ENCODE data around the gene NRL.
A peak's percentile ranks its signal among the peaks of the same experiment; 100 is the strongest.

NRL gene

DNA sequence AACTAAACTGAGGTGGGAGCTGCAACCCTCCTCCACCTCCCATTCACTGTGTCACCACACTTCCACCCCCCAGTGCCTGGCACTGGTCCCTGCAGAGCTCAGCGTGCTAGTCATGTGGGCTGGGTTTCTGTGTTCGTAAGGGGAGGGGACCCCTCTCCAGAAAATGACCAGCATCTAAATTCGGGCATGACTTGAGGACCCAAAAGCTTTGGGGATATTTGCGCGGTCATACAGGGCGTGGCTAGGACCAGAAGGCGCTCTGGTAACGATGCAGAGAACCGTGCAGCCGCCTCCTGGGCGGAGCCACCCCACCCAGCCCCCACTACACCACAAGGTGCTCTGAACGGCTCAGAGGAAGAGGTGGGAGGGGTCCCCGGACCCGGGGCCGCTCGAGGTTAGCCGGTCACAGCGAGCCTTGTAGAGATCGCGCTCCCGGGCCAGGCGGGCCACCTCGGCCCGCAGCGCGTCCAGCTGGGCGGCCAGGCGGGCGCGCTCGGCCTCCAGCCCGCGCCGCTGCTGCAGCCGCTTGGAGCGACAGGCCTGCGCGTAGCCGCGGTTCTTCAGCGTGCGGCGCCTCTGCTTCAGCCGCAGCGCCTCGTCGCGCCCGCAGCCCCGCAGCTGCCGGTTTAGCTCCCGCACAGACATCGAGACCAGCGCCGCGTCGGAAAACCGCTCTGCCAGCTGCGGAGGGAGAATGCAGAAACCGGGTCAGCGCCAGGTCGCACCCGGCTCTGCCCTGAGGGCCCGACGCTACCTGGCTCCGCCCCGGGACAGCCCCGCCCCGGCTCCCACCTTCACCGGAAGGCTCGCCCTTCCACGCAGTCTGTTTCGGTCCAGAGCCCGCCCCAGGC is 33.6 kb downstream of the NRL start:
- DNase-seq: peak; percentile 43

DNA sequence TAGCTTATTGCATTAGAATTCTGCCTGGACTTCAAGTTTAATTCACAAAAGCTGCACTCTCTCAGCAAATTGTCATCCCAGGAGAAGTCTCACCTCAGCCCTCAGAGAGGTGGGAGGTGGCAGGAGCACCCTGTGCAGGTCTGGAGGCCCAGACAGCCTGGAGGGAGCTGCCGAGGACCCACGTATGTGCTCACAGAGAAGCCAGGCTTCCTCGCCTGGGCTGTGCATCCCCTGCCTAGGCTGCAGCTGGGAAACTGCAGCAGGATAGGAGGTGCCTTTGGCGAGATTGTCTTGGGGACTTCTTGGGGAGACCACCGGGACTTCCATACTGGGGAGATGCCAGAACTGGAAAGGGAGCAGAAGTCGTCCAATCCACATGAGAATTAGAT is 34.6 kb downstream of the NRL start:
- no peak for DNase-seq

DNA sequence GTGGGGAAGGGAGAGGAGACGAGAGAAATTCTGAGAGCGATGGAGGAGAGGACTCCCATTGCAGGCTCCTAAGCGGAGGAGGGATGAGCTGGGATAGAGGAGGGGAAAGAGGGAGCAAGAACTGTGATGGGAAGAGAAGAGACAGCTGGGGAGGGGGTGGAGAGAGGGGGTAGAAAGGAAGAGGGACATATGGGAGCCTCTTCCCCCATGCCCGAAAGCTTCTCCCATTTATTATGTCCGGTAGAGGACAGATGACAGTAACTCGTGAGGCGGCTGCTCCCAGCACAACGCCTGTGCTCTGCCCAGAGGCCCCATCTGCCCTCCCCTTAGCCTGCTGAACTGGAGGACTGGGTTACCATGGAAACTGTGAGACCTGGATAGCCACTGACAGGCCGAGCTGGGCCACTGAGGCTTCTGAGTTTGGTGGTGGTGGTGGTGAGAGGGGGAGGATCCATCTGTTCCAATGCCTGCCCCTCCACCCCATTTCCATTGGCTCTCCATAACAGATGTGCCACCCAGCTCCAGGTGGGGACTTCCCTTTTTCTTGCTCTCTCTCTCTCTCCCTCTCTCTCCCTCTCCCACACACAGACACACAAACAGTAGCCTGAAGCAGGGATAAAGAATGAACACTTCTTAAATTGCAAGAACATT is 35.1 kb downstream of the NRL start:
- no peak for DNase-seq

DNA sequence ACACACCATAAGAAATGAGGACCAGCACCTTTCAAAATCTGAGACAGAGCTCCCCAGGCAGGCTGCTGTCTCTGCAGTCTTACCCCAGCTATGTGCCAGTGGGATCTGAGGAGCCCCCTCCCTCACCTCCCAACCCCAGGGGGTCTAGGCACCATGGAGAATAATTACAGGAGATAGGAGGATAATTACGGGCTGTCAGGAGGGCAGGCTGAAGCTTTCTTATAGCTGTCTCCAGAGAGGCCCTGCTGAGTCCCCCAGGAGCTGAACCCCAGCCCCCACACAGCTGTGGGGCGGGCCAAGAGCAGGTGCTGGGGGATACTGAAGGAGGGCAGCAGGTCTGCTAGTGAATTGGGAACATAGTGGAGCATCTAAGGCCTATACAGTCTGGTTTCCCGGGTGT is 36.6 kb downstream of the NRL start:
- no peak for DNase-seq

DNA sequence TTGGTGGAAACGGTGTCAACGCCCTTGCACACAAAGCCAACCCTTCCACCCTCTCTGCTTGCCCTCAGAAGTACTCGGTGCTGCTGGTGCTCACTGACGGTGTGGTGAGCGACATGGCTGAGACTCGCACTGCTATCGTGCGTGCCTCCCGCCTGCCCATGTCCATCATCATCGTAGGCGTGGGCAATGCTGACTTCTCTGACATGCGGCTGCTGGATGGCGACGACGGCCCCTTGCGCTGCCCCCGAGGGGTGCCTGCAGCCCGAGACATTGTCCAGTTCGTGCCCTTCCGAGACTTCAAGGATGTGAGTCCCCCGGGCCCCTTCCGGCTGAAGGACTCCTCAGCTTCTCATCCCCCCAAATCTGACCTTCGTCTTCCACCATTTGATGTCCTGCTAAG is 37.7 kb downstream of the NRL start:
- DNase-seq: no peak

DNA sequence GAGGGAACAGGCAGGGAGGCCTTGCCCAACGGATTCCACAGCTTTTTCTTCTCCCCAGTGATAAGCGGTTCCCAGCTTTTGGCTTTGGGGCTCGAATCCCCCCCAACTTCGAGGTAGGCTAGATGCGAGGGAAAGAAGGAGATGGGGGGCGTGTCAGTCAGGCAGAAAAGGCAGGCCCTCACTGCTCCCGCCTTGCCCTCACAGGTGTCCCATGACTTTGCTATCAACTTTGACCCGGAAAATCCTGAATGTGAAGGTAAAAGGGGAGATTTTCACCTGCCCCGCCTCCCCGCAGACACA is 38.5 kb downstream of the NRL start:
- DNase-seq: no peak

DNA sequence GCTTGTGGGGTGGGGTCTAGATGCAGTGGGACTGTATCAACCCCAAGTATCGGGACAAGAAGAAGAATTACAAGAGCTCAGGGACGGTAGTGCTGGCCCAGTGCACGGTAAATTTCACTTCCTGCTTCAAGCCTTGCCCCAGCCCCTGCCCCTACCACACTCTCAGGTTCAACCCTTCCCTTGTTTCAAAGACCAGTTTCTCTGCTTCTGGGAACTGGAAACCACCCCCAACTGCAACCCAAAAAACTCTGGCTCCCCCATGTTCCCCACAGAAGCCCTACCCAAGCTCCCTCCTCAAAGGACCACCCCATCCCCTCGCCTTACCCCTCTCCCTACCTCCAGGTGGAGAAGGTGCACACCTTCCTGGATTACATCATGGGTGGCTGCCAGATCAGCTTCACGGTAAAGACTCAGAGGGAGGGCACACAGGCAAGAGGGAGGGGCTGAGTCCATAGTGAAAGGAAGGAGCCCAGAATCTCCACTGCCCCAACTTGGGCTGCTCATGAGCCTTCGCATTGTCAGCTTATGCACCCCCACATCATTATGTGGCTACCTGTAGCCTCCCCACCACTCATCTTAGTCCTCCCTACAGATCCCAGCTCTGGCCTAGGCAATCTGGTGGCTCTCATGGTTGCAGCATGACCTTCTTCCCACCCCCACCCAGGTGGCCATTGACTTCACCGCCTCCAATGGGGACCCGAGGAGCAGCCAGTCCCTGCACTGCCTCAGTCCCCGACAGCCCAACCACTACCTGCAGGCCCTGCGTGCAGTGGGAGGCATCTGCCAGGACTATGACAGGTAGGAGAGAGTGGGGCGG is 39.1 kb downstream of the NRL start:
- no peak for DNase-seq

DNA sequence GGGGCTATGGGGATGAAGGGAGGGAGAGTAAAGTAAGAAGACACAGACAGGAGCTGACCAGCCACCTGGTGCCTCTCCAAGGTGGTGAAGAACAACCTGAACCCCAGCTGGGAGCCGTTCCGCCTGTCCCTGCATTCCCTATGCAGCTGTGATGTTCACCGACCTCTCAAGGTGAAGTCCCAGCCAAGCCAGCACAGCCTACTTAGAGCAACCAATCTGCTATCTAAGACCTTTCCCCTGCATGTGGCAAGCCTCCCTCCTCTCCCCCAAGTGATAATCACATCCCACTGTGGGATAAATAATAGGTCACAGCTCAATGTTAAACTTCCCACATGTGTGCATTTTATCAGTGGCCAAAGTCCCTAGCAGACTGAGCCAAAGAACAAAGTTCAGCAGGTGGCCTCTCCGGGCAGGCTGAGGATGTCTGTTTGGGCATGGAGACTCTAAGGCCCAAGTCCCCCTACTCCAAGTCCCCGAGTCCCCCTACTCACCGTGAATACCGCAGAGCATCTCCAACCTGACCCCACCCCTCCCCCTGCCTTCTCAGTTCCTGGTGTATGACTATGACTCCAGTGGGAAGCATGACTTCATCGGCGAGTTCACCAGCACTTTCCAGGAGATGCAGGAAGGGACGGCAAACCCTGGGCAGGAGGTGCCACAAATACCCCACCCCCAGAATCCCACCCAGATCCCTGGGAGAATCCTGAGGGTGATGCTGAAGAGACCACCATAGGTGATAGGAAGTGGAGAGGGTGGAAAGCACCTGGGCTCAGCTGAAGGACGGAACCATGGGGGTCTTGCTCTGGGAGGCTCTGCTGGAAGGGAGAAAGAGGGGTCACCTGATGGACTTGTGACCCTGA is 39.9 kb downstream of the NRL start:
- DNase-seq: no peak

DNA sequence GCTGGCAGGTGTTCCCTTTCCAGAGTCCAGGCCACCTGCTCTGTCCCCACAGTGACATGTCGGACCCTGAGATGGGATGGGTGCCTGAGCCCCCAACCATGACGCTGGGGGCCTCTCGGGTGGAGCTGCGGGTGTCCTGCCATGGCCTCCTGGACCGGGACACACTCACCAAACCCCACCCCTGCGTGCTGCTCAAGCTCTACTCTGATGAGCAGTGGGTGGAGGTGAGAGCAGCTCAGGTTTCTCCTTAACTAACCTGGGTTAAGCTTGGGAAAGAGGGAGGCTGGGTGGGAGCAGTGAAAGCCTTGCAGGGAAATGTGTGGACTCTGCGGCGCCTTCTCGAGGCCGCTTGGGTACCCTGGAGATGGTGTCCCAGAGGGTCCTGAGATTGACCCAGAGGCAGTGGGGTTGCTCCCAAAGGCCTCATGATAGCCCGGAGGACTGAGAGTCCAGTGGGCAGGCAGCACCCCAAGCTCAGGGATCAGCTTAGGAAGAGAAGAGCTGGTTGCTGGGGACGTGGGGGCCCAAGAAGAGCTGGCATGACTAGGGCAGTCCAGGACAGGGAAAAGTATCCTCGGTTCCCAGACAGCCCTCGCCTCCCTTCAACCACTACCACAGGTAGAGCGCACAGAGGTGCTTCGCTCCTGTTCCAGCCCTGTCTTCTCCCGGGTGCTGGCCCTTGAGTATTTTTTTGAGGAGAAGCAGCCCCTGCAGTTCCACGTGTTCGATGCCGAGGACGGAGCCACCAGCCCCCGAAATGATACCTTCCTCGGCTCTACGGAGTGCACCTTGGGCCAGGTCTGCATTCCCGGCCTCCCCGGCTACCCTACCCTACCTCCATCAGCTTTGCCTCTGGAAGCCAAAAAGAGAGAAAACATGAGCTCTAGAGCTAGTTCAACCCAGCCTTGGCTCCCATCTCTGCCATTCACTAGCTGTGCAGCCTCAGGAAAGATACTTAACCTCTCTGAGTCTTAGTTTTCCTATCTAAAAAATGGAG is 41.6 kb downstream of the NRL start:
- no peak for DNase-seq

DNA sequence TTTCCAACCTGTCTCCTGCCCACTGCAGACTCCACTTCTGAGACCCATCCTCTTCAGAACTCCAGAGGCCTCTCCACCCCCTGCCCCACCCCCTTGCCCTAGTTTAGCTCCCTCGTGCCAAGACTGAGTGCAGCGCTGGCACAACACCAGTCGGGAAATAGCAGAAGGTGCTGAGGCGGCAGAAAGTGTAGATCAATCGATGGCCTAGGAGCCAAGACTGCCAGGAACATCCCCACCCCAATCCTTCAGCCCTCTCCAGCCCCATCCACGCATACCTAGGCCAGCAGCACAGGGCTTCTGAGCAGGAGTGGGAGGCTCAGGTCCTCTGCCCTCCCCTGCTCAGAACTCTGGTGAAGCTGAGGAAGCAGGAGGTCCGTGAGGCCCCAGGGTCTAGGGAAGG is 42.3 kb downstream of the NRL start:
- DNase-seq: no peak

DNA sequence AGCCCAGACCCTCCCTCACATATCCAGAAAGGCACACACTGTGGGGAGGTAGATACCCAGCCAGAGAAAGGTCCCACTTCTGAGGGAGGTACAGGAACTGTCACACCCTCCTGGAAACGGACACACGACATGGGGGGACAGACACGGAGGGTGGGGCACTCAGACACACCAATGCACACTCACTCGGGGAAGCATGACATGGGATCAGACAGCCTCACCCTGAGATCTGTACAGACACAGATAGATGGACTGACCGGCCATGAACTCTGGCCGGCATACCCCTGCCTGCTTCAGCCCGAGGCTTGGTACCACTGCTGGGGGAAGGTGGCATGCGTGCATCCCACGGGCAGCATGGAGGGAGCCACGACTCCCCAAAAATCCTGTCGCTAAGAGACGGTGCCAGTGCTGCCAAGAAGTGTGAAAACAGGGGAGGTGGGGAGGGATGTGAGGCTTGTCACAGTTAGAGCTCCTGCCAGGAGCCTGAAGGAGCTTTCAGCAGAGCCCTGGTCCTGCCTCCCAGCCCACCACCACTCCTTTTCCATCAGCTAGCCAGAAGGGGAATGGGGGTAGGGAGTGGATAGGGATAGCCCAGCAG is 42.8 kb downstream of the NRL start:
- DNase-seq: no peak

DNA sequence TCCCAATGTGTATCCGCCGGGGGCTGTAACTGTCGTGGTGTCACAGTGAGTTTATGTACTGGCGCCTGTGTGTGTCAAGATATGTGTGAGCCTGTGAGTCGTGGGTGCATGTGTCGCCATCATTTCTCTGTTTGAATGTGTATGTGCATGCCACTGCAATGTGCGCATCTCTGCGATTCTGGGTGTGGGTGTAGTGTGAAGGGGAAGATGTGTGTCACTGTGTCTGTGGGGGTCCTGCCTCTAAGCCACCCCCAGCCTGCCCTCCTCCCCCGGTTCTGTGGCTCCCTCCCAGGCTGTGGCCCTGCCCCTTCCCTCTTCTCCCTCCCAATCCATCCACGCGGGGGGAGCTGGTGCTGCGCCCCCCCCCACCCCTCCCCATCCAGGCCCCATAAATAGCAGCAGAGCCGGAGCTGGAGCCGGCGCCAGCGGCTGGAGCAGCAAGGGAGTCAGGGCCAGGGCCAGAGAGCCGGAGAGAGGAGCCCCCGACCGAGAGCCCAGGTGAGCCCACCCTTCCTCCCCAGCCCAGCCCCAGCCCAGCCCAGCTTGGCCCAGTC is 43.5 kb downstream of the NRL start, which contains the start of gene CPNE6:
TSS of gene CPNE6 (plus strand) at position 419 of the 554 bp plus-strand sequence. CDS start 1,375 bp downstream, outside the sequence.
- DNase-seq: no peak

DNA sequence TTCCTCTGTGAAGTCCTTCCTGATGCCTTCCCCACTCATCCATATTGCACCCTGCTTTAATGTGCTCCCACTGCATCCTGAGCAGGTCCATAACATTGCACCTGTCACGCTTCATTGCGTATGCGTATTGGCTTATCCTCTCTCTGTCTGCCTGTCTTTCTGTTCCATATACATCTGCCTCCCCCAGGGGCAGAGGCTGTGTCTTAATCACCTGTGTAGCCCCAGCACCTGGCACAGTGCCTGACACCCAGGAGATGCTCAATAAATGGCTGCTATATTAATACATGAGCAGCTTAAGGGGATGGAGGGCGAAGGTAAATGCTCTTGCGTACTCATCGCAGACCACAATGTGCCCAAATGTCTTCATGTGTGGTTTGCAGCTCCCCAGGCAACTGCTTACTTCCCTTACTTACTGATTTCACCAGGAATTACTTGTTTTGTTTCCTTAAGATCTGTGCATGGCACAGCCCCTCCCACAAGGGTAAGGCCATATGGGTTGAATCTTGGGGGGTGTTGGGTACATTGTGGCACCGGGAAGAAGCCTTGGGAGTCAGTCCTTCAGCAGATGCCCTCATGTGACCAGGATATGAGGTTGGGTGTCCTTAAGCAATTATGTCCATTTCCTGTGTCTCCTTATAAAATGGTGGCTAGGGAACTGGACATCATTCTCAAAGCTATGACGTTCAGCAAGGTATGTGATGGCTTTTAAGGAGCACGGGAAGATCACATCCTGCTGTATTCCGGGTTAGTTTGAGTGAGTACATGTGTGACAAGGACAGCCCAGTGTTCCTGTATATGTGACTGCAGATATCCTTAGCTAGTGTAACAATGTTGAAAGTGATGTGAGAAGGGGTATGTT is 44.2 kb downstream of the NRL start:
- DNase-seq: no peak

DNA sequence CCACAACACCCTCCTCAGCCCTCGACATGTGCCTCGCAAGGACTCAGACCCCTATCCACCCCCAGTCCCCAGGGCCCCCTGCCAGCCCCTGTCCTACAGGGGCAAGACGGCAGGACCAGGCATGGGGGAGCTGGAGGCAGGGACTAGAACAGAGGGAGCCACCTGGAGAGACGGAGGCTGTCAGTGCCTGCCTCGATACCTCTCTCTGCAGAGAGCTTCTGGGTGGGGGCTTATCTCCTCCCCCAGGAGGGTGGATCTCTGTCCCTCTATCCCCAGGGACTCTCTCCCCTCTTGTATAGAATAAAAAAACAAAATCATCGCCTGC is 45.4 kb downstream of the NRL start:
- DNase-seq: no peak

DNA sequence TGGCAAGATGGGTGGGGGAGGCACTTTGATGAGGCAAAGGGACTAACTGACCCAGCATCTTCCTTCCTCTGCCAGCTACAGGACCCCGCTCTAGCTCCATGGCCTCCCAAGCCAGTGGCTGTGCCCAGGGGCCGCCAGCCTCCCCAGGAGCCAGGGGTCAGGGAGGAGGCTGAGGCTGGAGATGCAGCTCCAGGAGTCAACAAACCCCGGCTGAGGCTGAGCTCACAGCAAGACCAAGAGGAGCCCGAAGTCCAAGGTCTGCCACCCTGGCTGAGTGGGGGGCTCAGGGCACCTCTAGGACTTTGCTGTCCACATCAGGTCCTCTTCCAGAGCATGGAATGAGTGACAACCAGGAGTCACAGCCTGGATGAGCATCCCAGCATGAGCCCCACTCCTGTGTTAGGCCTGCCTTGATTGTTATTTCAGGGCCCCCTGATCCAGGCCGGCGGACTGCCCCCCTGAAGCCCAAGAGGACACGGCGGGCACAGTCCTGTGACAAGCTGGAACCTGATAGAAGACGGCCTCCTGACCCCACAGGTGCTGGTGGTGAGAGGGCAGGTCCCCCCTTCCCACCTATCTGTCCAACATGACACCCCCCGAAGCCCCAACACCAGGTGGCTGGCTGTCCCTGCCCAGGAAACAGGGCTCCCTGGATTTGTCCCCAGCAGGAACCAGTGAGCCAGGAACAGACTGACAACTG is 45.9 kb downstream of the NRL start:
- no peak for DNase-seq

DNA sequence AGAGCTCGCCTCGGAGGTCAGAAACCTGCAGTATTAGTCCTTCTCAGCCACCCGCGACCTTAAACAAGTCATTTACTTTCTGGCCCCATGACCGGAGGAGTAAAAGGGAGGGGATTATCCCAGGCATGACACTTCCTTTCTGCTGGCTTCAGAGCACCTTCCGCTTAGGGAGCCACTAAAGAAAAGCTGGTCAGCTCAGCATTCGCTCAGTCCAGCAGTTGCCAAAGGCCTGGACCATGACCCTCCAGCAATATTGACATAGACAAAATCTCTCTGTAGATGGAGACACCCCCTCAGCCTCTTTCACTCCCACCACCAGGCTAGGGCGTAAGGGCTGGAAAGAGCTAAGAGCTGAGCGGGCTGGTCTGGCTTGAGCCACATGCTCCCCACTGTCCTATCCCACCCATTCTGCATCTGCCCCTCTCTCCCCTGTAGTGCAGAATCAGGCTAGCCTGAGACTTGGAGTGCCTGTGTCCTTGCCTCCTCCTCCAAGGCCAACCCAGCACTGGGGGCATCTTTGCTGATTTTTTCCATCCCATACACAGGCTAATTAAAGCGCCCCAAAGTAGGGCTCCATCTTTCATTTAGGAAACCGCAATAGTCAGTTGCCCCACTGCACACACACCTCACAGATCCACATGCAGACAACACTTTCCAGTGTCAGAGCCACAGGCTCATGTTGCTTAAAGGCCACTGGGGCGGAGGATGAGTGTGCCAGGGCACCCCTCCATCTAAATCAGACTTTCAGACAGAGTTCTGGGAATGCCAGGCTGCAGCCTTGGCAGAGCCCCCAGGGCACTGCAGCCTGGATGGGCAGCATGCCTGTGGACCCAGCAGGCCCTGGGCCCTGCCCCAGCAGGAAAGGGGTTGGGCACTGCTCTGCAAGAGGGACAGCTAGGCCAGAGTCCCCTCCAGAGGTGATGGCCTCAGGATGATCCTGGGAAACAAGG is 47.3 kb downstream of the NRL start:
- no peak for DNase-seq

DNA sequence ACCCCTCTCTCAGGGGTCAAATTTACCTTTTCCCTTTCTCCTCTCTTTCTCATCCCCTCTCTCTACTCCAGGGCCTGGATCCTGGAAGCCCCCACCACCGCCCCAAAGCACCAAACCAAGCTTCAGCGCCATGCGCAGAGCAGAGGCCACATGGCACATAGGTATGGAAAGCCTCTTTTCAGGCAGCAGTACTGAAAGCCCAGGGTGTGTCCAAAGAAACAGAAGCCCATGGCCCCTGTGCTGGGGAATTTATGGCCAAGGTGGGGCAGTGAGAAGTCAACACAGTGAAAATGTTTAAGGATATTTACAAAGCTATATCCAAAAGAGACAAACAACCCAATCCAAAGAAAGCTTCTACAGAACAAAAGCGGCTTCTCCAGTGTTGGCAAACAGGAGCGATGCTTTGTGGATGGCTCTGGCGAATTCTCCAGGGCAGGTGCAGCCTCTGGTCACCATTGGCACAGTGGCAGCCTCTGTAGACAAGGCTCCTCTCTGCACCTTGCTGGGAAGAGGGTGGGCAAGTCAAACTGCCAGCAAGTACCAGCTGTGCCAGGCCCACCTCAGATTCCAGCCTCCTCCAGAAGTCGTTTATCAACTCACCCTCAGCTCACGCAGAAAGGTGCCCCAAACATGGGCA is 48.1 kb downstream of the NRL start:
- DNase-seq: no peak

DNA sequence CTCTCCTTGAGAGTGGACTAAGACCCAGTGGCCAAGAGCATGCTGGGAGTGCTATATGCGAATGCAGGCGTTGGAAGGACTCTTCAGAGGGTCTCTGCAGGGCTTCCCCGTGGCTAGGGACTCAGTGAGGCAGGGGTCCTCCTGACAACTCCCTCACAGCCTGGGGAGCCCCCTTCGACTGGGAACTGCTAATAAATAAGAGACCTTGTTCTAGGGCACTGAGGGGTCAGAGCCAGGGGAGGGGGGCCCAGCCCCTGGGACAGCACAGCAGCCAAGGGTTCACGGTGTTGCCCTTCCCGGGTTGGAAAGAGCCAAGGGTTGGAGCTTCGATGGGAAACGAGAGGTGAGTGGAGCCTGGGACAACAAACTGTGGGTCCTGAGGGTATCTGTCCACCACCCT is 49.3 kb downstream of the NRL start:
- DNase-seq: no peak

All from hematopoietic multipotent progenitor cell treated with erythropoietin and hydrocortisone succinate and interleukin-3 and kit ligand, for 8 days (in vitro differentiated cells).